HepG2 (cell line): Measurements from ENCODE around the gene MCRIP2. TPM values are rescaled to one million over a fixed set of nuclear protein-coding genes. Genes with fewer than 3 reads are reported as not detected.

Source experiments
- CAMTA2 ChIP-seq: sonication (generic); formaldehyde crosslinking; IDR thresholded peaks from 2 replicates; pipeline ENCODE4 v1.4.0; 2020; ENCODE audit warnings: mild to moderate bottlenecking, missing genetic modification reagents, borderline replicate concordance
- DR1 ChIP-seq: sonication (generic); formaldehyde crosslinking; IDR thresholded peaks from 2 replicates; pipeline ENCODE4 v1.8.0; 2021; ENCODE audit warnings: mild to moderate bottlenecking, missing genetic modification reagents, inconsistent platforms
- SNAI1 ChIP-seq: sonication (generic); formaldehyde crosslinking; IDR thresholded peaks from 2 replicates; pipeline ENCODE4 v1.5.0; 2020; ENCODE audit warnings: mild to moderate bottlenecking, missing genetic modification reagents, borderline replicate concordance
- ZFY ChIP-seq: sonication (generic); formaldehyde crosslinking; IDR thresholded peaks from 2 replicates; pipeline ENCODE4 v1.4.0; 2020; ENCODE audit warnings: missing genetic modification reagents
- ZNF619 ChIP-seq: sonication (generic); formaldehyde crosslinking; IDR thresholded peaks from 2 replicates; pipeline ENCODE4 v1.4.0; 2020; ENCODE audit warnings: mild to moderate bottlenecking, missing genetic modification reagents
- polyA plus RNA-seq, 8 experiments: library from polyadenylated mRNA; depleted of rRNA in 3 of 8; stranded (reverse) in 7 of 8; unstranded in 1 of 8; fragments of >200 nt; fragmentation: Illumina TruSeq in 4 of 8; extraction: Trizol in 4 of 8; gene quantifications; 2 replicates each; pipeline versions ENCODE4 v1.2.1 to v1.2.3, GENCODE V29; 2011 to 2016; ENCODE audit warnings: low read depth in 4 of 8, missing spikeins in 1 of 8, mixed read lengths in 1 of 8; ENCODE audit not compliant: insufficient read depth in 1 of 8
- total RNA-seq, 5 experiments: library from RNA; depleted of rRNA; stranded (reverse); fragments of >200 nt; fragmentation: Illumina TruSeq; extraction: Trizol; gene quantifications; 2 replicates each; pipeline ENCODE4 v1.2.3, GENCODE V29; 2016; ENCODE audit warnings: low read depth in 1 of 5
- TF ChIP-seq, protein P1 (sequence below): sonication (generic); formaldehyde crosslinking; IDR thresholded peaks from 2 replicates; pipeline ENCODE4 v1.5.1; 2020; ENCODE audit warnings: mild to moderate bottlenecking, missing genetic modification reagents, moderate library complexity
- TF ChIP-seq, protein P2 (sequence below), 2 experiments: fragments of 450-650 bp in 1 of 2; sonication (generic) in 1 of 2; formaldehyde crosslinking; IDR thresholded peaks; 2 replicates each; pipeline versions ENCODE4 v1.5.0 to v1.8.0; 2020 to 2022; ENCODE audit warnings: mild to moderate bottlenecking in 1 of 2, missing genetic modification reagents in 1 of 2
- TF ChIP-seq, protein P3 (sequence below): sonication (generic); formaldehyde crosslinking; IDR thresholded peaks from 2 replicates; pipeline ENCODE4 v1.4.0; 2020; ENCODE audit warnings: missing genetic modification reagents
- TF ChIP-seq, protein P4 (sequence below): sonication (generic); formaldehyde crosslinking; conservative IDR thresholded peaks from 2 replicates; pipeline ENCODE4 v1.8.1; 2023; ENCODE audit warnings: missing genetic modification reagents
- TF ChIP-seq, protein P5 (sequence below): sonication (generic); formaldehyde crosslinking; IDR thresholded peaks from 2 replicates; pipeline ENCODE4 v1.4.0; 2020; ENCODE audit warnings: missing genetic modification reagents

Gene MCRIP2
- total and polyA plus RNA-seq, 2 of the 13 experiments (the other 11 are each of a cell fraction or from before 2014, with no cell fraction given), result 39.6 to 76.7 TPM

DNA sequence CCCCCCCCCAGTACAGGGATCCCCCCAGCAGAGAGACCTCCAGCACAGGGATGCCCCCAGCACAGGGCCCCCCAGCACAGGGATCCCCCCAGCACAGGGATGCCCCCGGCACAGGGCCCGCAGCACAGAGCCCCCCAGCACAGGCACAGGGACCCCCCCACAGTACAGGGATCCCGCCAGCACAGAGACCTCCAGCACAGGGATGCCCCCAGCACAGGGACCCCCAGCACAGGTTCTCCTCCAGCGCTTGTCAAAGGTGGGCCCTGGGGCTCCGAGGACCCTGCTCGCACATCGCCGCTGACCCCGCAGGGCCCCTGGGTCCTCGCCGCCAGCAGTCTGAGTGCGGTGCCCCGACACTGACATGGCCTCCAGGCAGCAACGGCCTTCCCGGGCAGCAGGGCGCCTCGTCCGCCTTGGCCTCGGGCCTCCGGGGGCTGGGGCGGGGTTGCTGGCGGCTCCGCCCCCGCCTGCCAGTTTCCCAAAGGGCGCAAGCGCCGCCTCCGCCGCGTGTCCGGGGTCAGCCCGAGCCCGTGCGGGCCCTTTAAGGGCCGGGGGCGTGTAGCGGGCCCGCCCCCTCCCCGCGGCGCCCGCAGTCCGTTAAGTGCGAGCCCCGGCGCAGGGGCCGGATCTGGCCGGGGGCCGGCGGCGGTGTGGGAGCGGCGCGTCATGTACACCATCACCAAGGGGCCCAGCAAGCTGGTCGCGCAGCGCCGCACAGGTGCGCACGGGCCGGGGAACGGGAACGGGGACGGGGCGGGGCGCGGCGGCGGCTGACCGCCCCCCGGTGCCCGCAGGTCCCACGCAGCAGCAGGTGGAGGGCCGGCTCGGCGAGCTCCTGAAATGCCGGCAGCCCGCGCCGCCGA lies at the start of gene MCRIP2 (continued):
- TF ChIP-seq, protein P1, sequence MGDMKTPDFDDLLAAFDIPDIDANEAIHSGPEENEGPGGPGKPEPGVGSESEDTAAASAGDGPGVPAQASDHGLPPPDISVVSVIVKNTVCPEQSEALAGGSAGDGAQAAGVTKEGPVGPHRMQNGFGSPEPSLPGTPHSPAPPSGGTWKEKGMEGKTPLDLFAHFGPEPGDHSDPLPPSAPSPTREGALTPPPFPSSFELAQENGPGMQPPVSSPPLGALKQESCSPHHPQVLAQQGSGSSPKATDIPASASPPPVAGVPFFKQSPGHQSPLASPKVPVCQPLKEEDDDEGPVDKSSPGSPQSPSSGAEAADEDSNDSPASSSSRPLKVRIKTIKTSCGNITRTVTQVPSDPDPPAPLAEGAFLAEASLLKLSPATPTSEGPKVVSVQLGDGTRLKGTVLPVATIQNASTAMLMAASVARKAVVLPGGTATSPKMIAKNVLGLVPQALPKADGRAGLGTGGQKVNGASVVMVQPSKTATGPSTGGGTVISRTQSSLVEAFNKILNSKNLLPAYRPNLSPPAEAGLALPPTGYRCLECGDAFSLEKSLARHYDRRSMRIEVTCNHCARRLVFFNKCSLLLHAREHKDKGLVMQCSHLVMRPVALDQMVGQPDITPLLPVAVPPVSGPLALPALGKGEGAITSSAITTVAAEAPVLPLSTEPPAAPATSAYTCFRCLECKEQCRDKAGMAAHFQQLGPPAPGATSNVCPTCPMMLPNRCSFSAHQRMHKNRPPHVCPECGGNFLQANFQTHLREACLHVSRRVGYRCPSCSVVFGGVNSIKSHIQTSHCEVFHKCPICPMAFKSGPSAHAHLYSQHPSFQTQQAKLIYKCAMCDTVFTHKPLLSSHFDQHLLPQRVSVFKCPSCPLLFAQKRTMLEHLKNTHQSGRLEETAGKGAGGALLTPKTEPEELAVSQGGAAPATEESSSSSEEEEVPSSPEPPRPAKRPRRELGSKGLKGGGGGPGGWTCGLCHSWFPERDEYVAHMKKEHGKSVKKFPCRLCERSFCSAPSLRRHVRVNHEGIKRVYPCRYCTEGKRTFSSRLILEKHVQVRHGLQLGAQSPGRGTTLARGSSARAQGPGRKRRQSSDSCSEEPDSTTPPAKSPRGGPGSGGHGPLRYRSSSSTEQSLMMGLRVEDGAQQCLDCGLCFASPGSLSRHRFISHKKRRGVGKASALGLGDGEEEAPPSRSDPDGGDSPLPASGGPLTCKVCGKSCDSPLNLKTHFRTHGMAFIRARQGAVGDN (CRISPR knock-in tag), result peak; percentile 57; the same call in 1 of the 2 replicates
- TF ChIP-seq DR1 (CRISPR knock-in tag) (peak; percentile 64; the same call in 1 of the 2 replicates), ZNF619 (CRISPR knock-in tag) (no peak; the same call in 1 of the 2 replicates), ZFY (CRISPR knock-in tag) (peak; percentile 69; the same call in 1 of the 2 replicates), SNAI1 (CRISPR knock-in tag) (no peak; the same call in 1 of the 2 replicates), CAMTA2 (CRISPR knock-in tag) (0 out of 2 replicates have a peak, but pooled peaks have one; percentile 84)
- TF ChIP-seq, protein P2, sequence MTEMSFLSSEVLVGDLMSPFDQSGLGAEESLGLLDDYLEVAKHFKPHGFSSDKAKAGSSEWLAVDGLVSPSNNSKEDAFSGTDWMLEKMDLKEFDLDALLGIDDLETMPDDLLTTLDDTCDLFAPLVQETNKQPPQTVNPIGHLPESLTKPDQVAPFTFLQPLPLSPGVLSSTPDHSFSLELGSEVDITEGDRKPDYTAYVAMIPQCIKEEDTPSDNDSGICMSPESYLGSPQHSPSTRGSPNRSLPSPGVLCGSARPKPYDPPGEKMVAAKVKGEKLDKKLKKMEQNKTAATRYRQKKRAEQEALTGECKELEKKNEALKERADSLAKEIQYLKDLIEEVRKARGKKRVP (CRISPR knock-in tag; IDR thresholded peaks at IDR 0.05), result peak in 1 of 2 experiments; percentile 58; a peak in 2 of 4 replicates
- TF ChIP-seq, protein P3, sequence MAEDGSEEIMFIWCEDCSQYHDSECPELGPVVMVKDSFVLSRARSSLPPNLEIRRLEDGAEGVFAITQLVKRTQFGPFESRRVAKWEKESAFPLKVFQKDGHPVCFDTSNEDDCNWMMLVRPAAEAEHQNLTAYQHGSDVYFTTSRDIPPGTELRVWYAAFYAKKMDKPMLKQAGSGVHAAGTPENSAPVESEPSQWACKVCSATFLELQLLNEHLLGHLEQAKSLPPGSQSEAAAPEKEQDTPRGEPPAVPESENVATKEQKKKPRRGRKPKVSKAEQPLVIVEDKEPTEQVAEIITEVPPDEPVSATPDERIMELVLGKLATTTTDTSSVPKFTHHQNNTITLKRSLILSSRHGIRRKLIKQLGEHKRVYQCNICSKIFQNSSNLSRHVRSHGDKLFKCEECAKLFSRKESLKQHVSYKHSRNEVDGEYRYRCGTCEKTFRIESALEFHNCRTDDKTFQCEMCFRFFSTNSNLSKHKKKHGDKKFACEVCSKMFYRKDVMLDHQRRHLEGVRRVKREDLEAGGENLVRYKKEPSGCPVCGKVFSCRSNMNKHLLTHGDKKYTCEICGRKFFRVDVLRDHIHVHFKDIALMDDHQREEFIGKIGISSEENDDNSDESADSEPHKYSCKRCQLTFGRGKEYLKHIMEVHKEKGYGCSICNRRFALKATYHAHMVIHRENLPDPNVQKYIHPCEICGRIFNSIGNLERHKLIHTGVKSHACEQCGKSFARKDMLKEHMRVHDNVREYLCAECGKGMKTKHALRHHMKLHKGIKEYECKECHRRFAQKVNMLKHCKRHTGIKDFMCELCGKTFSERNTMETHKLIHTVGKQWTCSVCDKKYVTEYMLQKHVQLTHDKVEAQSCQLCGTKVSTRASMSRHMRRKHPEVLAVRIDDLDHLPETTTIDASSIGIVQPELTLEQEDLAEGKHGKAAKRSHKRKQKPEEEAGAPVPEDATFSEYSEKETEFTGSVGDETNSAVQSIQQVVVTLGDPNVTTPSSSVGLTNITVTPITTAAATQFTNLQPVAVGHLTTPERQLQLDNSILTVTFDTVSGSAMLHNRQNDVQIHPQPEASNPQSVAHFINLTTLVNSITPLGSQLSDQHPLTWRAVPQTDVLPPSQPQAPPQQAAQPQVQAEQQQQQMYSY (CRISPR knock-in tag), result no peak
- TF ChIP-seq, protein P4, sequence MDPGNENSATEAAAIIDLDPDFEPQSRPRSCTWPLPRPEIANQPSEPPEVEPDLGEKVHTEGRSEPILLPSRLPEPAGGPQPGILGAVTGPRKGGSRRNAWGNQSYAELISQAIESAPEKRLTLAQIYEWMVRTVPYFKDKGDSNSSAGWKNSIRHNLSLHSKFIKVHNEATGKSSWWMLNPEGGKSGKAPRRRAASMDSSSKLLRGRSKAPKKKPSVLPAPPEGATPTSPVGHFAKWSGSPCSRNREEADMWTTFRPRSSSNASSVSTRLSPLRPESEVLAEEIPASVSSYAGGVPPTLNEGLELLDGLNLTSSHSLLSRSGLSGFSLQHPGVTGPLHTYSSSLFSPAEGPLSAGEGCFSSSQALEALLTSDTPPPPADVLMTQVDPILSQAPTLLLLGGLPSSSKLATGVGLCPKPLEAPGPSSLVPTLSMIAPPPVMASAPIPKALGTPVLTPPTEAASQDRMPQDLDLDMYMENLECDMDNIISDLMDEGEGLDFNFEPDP (CRISPR knock-in tag), result 0 out of 2 replicates have a peak, but pooled peaks have one; percentile 70
- TF ChIP-seq, protein P5, sequence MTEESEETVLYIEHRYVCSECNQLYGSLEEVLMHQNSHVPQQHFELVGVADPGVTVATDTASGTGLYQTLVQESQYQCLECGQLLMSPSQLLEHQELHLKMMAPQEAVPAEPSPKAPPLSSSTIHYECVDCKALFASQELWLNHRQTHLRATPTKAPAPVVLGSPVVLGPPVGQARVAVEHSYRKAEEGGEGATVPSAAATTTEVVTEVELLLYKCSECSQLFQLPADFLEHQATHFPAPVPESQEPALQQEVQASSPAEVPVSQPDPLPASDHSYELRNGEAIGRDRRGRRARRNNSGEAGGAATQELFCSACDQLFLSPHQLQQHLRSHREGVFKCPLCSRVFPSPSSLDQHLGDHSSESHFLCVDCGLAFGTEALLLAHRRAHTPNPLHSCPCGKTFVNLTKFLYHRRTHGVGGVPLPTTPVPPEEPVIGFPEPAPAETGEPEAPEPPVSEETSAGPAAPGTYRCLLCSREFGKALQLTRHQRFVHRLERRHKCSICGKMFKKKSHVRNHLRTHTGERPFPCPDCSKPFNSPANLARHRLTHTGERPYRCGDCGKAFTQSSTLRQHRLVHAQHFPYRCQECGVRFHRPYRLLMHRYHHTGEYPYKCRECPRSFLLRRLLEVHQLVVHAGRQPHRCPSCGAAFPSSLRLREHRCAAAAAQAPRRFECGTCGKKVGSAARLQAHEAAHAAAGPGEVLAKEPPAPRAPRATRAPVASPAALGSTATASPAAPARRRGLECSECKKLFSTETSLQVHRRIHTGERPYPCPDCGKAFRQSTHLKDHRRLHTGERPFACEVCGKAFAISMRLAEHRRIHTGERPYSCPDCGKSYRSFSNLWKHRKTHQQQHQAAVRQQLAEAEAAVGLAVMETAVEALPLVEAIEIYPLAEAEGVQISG (CRISPR knock-in tag), result peak; percentile 42
